Endothelial cell of umbilical vein (primary cell): ENCODE measurements around the gene FNDC4.

Experiments used
- FOS ChIP-seq: IDR thresholded peaks from 2 replicates; pipeline ENCODE4 v1.6.1; 2011; ENCODE audit warnings: mild to moderate bottlenecking, low read length, moderate library complexity, borderline replicate concordance; ENCODE audit not compliant: insufficient read depth
- TF ChIP-seq, protein P1 (sequence below), 2 donors: IDR thresholded peaks; 1 replicate in 1 of 2; 2 replicates in 1 of 2; pipeline ENCODE4 v1.5.1; 2011; ENCODE audit warnings: low read length in 2 of 2, mild to moderate bottlenecking in 2 of 2, moderate library complexity in 2 of 2, control low read depth in 1 of 2, inconsistent platforms in 1 of 2, low read depth in 1 of 2; ENCODE audit not compliant: insufficient read depth in 1 of 2; ENCODE audit errors: extremely low read depth in 1 of 2
- TF ChIP-seq, protein P2 (sequence below): IDR thresholded peaks from 2 replicates; pipeline ENCODE4 v1.6.1; 2011; ENCODE audit not compliant: insufficient read depth, insufficient read length

DNA sequence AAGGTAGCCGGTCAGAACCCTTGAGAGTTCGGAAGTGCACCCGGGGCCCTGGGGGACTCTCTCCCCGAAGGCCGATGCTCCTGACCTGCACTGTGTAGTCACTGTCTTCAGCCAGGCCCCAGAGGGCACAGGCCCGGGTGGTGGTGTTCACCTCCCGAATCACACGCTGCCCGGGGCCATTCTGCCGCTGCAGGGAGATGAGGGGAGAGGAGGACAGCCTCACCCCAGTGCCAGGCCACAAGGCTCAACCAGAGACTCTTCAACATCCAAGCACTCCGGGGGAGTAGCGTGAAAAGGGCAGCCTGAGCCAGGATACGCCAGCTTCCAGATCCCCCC is 1.1 kb downstream of the FNDC4 start:
- TF ChIP-seq, protein P1, sequence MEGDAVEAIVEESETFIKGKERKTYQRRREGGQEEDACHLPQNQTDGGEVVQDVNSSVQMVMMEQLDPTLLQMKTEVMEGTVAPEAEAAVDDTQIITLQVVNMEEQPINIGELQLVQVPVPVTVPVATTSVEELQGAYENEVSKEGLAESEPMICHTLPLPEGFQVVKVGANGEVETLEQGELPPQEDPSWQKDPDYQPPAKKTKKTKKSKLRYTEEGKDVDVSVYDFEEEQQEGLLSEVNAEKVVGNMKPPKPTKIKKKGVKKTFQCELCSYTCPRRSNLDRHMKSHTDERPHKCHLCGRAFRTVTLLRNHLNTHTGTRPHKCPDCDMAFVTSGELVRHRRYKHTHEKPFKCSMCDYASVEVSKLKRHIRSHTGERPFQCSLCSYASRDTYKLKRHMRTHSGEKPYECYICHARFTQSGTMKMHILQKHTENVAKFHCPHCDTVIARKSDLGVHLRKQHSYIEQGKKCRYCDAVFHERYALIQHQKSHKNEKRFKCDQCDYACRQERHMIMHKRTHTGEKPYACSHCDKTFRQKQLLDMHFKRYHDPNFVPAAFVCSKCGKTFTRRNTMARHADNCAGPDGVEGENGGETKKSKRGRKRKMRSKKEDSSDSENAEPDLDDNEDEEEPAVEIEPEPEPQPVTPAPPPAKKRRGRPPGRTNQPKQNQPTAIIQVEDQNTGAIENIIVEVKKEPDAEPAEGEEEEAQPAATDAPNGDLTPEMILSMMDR (IDR thresholded peaks at IDR 0.05; ENCODE audit: extremely low read depth in 1 of 2, insufficient read depth in 1 of 2, low read depth in 1 of 2, low read length in 2 of 2): no peak
- TF ChIP-seq, protein P2, sequence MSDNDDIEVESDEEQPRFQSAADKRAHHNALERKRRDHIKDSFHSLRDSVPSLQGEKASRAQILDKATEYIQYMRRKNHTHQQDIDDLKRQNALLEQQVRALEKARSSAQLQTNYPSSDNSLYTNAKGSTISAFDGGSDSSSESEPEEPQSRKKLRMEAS: no peak
- TF ChIP-seq FOS: no peak
